Activated CD8-positive, alpha-beta T cell treated with anti-CD3 and anti-CD28 coated beads for 36 hours (primary cell): ENCODE results near the gene PSMA4. TPM values are rescaled to one million over a fixed set of nuclear protein-coding genes. Genes with fewer than 3 reads are reported as not detected.
"Not testable (repeated sequence)": the region's sequence is repeated elsewhere in the genome, so short reads cannot be mapped to it uniquely, and the experiment has no call there.

Experiments
- ATAC-seq: fragments of 200-7000 bp; cut with Tn5 transposase; one replicate; pipeline ENCODE4 v1.10.0; 2021; ENCODE audit warnings: mild to moderate bottlenecking, moderate library complexity
- CTCF ChIA-PET: fragments of 350-600 bp; sonication (Branson Sonifier 250); formaldehyde crosslinking; loops from one replicate; lab custom pipeline; 2021; ENCODE audit warnings: antibody characterized with exemption; lab: Charles Lee
- POLR2A ChIA-PET: fragments of 350-600 bp; sonication (Branson Sonifier 250); formaldehyde crosslinking; loops from one replicate; lab custom pipeline; 2021; ENCODE audit warnings: antibody characterized with exemption; lab: Charles Lee
- DNase-seq: peaks from one replicate; pipeline ENCODE4 v3.0.0-alpha.2; 2020
- H3K27ac Mint-ChIP-seq: one replicate; pipeline ENCODE4 v1.8.0; 2021; ENCODE audit warnings: mild to moderate bottlenecking, mixed read lengths
- H3K27me3 Mint-ChIP-seq: one replicate; pipeline ENCODE4 v1.8.0; 2021; ENCODE audit warnings: mixed read lengths
- H3K36me3 Mint-ChIP-seq: one replicate; pipeline ENCODE4 v1.8.0; 2021; ENCODE audit warnings: low read depth, mixed read lengths
- H3K4me1 Mint-ChIP-seq: one replicate; pipeline ENCODE4 v1.8.0; 2021; ENCODE audit warnings: low read depth, mixed read lengths
- H3K4me3 Mint-ChIP-seq: one replicate; pipeline ENCODE4 v1.8.0; 2021; ENCODE audit warnings: mild to moderate bottlenecking, moderate library complexity, mixed read lengths
- H3K9me3 Mint-ChIP-seq: one replicate; pipeline ENCODE4 v1.8.0; 2021; ENCODE audit warnings: mixed read lengths
- intact Hi-C: fragments of 100-400 bp; cut with micrococcal nuclease; formaldehyde crosslinking; loops from one replicate; pipeline ENCODE4 v1.10.0; 2022
- total RNA-seq, 2 experiments: library from RNA; stranded (reverse); gene quantifications; one replicate each; pipeline ENCODE4 v1.2.3, GENCODE V29; 2021
- TF ChIP-seq, protein P1 (sequence below): fragments of 200-600 bp; IDR thresholded peaks from one replicate; pipeline ENCODE4 v1.8.0; 2022; ENCODE audit warnings: antibody characterized with exemption, mild to moderate bottlenecking

PSMA4 gene
- total RNA-seq, 2 experiments from 2014 or later = 256 to 257 TPM

GRCh38 chr15:78550194-78550593, 9.9 kb downstream of the PSMA4 start:
- no peak for ATAC-seq
- peaks cover 39% of the 10 kb centered on the region for H3K36me3 Mint-ChIP-seq

DNA sequence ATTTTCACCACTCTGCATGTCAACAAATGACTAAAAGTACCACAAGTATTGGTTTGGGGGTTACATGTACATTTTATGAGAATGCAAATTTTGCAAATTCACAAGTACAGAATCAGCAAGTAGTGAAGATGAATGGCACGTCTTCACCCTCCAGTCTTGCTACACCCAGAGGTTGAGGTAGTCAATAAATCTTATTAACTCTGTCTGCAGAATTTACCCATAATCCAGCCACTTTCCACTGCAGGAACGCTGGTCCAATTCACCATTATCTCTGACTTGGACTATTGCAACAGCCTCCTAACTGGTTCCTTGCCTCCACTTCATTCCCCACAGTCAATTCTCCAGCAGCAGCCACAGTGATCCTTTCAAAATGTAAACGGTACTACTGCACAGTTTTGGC, 10.6 kb downstream of the PSMA4 start:
- H3K9me3 Mint-ChIP-seq = no peaks in the 10 kb centered on the region
- no peak overlapping the region for H3K4me3 Mint-ChIP-seq
- H3K27ac Mint-ChIP-seq = no peak overlapping the region
- intact Hi-C loops = no loop called here
- TF ChIP-seq, protein P1, sequence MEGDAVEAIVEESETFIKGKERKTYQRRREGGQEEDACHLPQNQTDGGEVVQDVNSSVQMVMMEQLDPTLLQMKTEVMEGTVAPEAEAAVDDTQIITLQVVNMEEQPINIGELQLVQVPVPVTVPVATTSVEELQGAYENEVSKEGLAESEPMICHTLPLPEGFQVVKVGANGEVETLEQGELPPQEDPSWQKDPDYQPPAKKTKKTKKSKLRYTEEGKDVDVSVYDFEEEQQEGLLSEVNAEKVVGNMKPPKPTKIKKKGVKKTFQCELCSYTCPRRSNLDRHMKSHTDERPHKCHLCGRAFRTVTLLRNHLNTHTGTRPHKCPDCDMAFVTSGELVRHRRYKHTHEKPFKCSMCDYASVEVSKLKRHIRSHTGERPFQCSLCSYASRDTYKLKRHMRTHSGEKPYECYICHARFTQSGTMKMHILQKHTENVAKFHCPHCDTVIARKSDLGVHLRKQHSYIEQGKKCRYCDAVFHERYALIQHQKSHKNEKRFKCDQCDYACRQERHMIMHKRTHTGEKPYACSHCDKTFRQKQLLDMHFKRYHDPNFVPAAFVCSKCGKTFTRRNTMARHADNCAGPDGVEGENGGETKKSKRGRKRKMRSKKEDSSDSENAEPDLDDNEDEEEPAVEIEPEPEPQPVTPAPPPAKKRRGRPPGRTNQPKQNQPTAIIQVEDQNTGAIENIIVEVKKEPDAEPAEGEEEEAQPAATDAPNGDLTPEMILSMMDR = no peak
- H3K4me1 Mint-ChIP-seq = no peaks in the 10 kb centered on the region
- H3K27me3 Mint-ChIP-seq = no peaks in the 10 kb centered on the region
- ATAC-seq (no peak), DNase-seq (no peak)
- H3K36me3 Mint-ChIP-seq = peaks cover 33% of the 10 kb centered on the region
- CTCF ChIA-PET = no interaction called here
- POLR2A ChIA-PET = interaction anchor here (1.4 kb wide), 1 partner anchor 15 kb away, joined by 4 read pairs; the partner anchor contains the start of gene CHRNA5

More at GRCh38 chr15:78550194-78550593, 9.9 kb downstream of the PSMA4 start:
- DNase-seq = no peak
- TF ChIP-seq, protein P1 = no peak
- ChIA-PET POLR2A (interaction anchor here (1.4 to 2.2 kb wide), 2 partner anchors 15 to 100 kb away, joined by 4 read pairs; partner anchors contain the start of gene CHRNA5), CTCF (no interaction called here)
- H3K4me3 Mint-ChIP-seq = no peak overlapping the region
- peaks cover 3% of the 10 kb centered on the region for H3K4me1 Mint-ChIP-seq
- H3K27me3 Mint-ChIP-seq = no peaks in the 10 kb centered on the region
- intact Hi-C loops = no loop called here
- H3K27ac Mint-ChIP-seq = no peak overlapping the region
- no peaks in the 10 kb centered on the region for H3K9me3 Mint-ChIP-seq

GRCh38 chr15:78551902-78552301, 11.7 kb downstream of the PSMA4 start:
- TF ChIP-seq, protein P1 = no peak
- Mint-ChIP-seq H3K27me3 (no peaks in the 10 kb centered on the region), H3K36me3 (peaks cover 26% of the 10 kb centered on the region), H3K9me3 (no peaks in the 10 kb centered on the region), H3K4me3 (no peak overlapping the region), H3K4me1 (no peaks in the 10 kb centered on the region), H3K27ac (no peak overlapping the region)
- ATAC-seq = no peak
- intact Hi-C loops = no loop called here
- CTCF ChIA-PET = no interaction called here
- POLR2A ChIA-PET = interaction anchor here (0.6 kb wide), 1 partner anchor 257 kb away, joined by 3 read pairs; no protein-coding TSS in a partner anchor
- no peak for DNase-seq

DNA sequence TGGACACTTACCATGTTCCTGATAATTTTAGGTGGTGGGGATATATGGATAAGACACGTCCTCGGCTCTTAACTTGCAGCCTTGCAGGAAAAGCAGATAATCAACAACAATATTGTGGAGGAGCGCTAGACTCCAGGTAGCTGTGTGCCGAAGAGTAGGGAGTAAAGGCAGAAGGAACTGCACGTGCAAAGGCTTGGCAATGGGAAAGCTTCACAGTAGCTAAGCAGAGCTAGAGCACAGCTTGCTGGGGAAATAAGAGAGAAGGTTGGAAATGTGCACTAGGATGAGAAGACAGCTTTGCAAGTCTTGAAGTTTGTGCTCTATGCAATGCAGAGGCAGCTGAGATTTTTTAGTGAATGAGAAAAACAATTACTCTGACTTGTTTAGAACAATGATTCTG, 12.4 kb downstream of the PSMA4 start:
- Mint-ChIP-seq H3K9me3 (no peaks in the 10 kb centered on the region), H3K4me1 (no peaks in the 10 kb centered on the region), H3K4me3 (no peak overlapping the region), H3K27ac (no peak overlapping the region), H3K36me3 (peaks cover 23% of the 10 kb centered on the region), H3K27me3 (no peaks in the 10 kb centered on the region)
- ChIA-PET POLR2A (no interaction called here), CTCF (interaction anchor here (1.0 kb wide), 1 partner anchor 12 kb away, joined by 4 read pairs; the partner anchor contains the start of gene PSMA4)
- ATAC-seq = no peak
- intact Hi-C loops = no loop called here
- TF ChIP-seq, protein P1 = no peak
- no peak for DNase-seq

- H3K27ac Mint-ChIP-seq, H3K4me1 Mint-ChIP-seq, POLR2A ChIA-PET, DNase-seq, CTCF ChIA-PET, H3K4me3 Mint-ChIP-seq, intact Hi-C loops, ATAC-seq, H3K36me3 Mint-ChIP-seq, H3K9me3 Mint-ChIP-seq: not testable (repeated sequence)
- peaks cover 15% of the 10 kb centered on the region for H3K27me3 Mint-ChIP-seq
Measured at GRCh38 chr15:78560201-78560600, 20.0 kb downstream of the PSMA4 start.
